Mesothelial cell of epicardium (in vitro differentiated cells): ENCODE measurements around the gene MAP3K3. TPM values are rescaled to one million over a fixed set of nuclear protein-coding genes. Genes with fewer than 3 reads are reported as not detected.

Source experiments
- DNase-seq, 2 experiments: peaks; one replicate each; pipeline ENCODE4 v3.0.0; 2021; ENCODE audit warnings: low spot score in 2 of 2; ENCODE audit not compliant: unreplicated experiment in 2 of 2
- H3K27ac Mint-ChIP-seq: 2 replicates; pipeline ENCODE4 v1.8.0; 2021; ENCODE audit warnings: mixed read lengths
- H3K27me3 Mint-ChIP-seq: 2 replicates; pipeline ENCODE4 v1.8.0; 2021; ENCODE audit warnings: low read depth, mixed read lengths
- H3K36me3 Mint-ChIP-seq: 2 replicates; pipeline ENCODE4 v1.8.0; 2021; ENCODE audit warnings: mixed read lengths
- H3K4me1 Mint-ChIP-seq: 2 replicates; pipeline ENCODE4 v1.8.0; 2021; ENCODE audit warnings: mixed read lengths
- H3K4me3 Mint-ChIP-seq: 2 replicates; pipeline ENCODE4 v1.8.0; 2021; ENCODE audit warnings: mild to moderate bottlenecking, moderate library complexity, mixed read lengths
- H3K9me3 Mint-ChIP-seq: 2 replicates; pipeline ENCODE4 v1.8.0; 2021; ENCODE audit warnings: mixed read lengths
- total RNA-seq: library from RNA; stranded (reverse); gene quantifications from 3 replicates; pipeline ENCODE4 v1.2.1, GENCODE V29; 2021
- TF ChIP-seq, protein P1 (sequence below): fragments of 200-600 bp; sonication (generic); IDR thresholded peaks from one replicate; pipeline ENCODE4 v1.5.0; 2021; ENCODE audit warnings: antibody characterized with exemption; ENCODE audit not compliant: unreplicated experiment

Gene MAP3K3
- total RNA-seq, 1 donor from 2014 or later, result 24.0 TPM

DNA sequence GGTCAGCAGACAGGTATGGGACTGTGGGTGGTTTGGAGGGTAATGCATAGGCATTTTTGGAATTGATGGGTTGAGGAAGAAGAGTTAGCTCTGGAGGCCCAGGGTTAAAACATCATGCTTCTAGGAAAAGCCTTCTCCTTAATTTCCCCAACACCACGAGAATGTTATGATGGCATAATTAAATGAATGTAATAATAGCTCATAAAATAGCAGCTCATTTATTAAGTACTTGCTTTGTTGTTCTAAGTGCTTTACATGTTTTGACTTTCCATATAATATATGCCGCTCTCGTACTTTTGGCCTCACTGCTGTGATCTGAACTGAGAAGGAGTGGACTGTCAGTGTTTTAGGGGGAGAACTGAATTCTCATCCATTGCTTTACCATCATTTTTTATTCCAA is 63.4 kb downstream of the MAP3K3 start:
- H3K27ac Mint-ChIP-seq, result no peak overlapping the region
- peaks cover 5% of the 10 kb centered on the region for H3K4me1 Mint-ChIP-seq
- H3K4me3 Mint-ChIP-seq, result no peak overlapping the region
- H3K36me3 Mint-ChIP-seq, result peaks cover 15% of the 10 kb centered on the region
- DNase-seq, result no peak
- TF ChIP-seq, protein P1, sequence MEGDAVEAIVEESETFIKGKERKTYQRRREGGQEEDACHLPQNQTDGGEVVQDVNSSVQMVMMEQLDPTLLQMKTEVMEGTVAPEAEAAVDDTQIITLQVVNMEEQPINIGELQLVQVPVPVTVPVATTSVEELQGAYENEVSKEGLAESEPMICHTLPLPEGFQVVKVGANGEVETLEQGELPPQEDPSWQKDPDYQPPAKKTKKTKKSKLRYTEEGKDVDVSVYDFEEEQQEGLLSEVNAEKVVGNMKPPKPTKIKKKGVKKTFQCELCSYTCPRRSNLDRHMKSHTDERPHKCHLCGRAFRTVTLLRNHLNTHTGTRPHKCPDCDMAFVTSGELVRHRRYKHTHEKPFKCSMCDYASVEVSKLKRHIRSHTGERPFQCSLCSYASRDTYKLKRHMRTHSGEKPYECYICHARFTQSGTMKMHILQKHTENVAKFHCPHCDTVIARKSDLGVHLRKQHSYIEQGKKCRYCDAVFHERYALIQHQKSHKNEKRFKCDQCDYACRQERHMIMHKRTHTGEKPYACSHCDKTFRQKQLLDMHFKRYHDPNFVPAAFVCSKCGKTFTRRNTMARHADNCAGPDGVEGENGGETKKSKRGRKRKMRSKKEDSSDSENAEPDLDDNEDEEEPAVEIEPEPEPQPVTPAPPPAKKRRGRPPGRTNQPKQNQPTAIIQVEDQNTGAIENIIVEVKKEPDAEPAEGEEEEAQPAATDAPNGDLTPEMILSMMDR, result no peak
- H3K27me3 Mint-ChIP-seq, result no peaks in the 10 kb centered on the region
- no peaks in the 10 kb centered on the region for H3K9me3 Mint-ChIP-seq

DNA sequence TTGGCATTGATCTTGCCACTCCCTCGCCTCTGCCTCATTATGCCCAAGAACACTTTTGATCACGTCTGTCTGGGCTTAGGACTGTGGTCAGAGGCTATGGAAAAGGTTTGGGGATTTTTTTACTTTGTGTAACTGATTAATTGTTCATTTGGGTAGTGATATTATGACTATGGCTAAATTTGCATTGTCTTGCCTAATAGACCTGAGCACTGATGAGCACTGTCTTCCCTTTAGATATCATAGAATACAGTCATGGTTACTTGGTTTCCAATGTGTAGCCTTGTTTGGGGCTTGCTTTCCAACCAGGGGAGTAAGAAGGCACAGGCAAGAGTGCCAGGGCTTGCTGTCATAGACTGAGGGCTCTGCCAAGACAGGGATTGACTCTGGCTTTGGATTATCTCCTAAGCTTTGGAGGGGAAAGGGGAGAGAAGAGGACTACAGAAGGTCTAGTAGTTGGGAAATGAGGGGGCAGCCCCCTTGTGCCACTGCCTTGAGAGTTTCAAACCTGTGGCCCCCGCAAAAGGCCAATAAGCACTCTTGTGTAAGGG is 64.0 kb downstream of the MAP3K3 start:
- H3K27ac Mint-ChIP-seq, result no peak overlapping the region
- TF ChIP-seq, protein P1, result no peak
- no peak overlapping the region for H3K4me3 Mint-ChIP-seq
- peaks cover 17% of the 10 kb centered on the region for H3K36me3 Mint-ChIP-seq
- H3K27me3 Mint-ChIP-seq, result no peaks in the 10 kb centered on the region
- no peak for DNase-seq
- no peaks in the 10 kb centered on the region for H3K4me1 Mint-ChIP-seq
- H3K9me3 Mint-ChIP-seq, result no peaks in the 10 kb centered on the region

DNA sequence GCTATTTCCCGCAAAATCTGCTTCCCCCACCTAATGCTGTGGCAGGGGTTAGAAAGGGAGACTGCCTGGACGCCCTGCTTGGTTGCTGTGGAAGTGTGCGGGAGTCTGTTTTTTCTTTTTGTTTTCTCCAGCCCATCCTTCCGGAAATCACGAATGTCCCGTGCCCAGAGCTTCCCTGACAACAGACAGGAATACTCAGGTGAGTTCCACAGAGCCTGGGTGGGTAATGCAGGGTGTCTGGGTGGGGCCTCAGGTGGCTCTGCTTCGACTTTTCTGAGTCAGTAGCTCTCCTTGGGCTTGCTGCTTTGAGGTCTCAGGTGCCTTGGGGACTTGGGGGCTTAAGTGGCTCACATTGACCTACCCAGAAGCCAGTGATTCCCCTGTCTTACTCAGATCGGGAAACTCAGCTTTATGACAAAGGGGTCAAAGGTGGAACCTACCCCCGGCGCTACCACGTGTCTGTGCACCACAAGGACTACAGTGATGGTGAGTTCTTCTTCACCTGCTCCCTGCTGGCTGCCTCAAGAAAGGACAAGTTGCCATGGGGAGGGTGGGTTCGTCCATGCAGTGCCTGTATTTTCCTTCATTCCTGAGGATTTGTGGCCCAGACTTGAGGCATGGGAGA is 66.3 kb downstream of the MAP3K3 start:
- H3K27me3 Mint-ChIP-seq, result no peaks in the 10 kb centered on the region
- H3K27ac Mint-ChIP-seq, result no peak overlapping the region
- H3K9me3 Mint-ChIP-seq, result no peaks in the 10 kb centered on the region
- no peak for DNase-seq
- TF ChIP-seq, protein P1, result no peak
- peaks cover 10% of the 10 kb centered on the region for H3K36me3 Mint-ChIP-seq
- no peaks in the 10 kb centered on the region for H3K4me1 Mint-ChIP-seq
- H3K4me3 Mint-ChIP-seq, result no peak overlapping the region

DNA sequence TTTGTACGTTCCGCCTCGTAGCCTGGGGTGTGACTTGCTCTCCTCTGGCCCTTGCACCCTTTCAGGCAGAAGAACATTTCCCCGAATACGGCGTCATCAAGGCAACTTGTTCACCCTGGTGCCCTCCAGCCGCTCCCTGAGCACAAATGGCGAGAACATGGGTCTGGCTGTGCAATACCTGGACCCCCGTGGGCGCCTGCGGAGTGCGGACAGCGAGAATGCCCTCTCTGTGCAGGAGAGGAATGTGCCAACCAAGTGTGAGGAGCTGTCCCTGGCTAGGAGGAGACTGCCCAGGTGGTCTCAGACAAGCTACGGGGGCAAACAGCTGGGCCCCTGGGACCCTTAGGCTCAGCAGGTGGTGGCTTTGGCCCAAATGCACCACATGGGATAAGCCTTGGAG is 67.3 kb downstream of the MAP3K3 start:
- Mint-ChIP-seq H3K9me3 (no peaks in the 10 kb centered on the region), H3K27ac (no peak overlapping the region), H3K4me3 (no peak overlapping the region), H3K4me1 (no peaks in the 10 kb centered on the region), H3K27me3 (no peaks in the 10 kb centered on the region), H3K36me3 (peaks cover 10% of the 10 kb centered on the region)
- TF ChIP-seq, protein P1, result no peak
- DNase-seq, result no peak

DNA sequence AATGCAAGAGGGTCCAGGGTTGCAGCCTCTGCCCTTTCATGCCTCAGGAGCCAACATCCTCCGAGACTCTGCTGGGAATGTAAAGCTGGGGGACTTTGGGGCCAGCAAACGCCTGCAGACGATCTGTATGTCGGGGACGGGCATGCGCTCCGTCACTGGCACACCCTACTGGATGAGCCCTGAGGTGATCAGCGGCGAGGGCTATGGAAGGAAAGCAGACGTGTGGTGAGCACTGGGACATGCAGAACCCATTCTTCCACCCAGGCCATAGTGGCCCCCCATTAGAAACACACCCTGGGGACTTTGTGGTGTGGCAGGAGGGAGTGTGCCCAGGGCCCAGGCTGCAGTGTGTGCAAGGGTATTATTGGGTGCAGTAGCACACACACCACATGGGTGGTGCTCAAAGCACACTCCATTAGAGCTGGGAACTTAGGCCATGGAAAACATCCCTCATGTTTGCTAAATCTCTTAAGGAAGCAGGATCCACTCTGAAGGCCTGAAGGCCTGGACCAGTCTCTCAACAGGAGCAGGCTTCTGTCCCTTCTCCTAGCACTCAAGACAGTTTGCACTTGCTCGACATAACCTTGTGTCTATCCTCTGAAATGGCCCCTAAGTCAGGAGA is 70.1 kb downstream of the MAP3K3 start:
- peaks cover 10% of the 10 kb centered on the region for H3K36me3 Mint-ChIP-seq
- TF ChIP-seq, protein P1, result no peak
- no peak overlapping the region for H3K4me3 Mint-ChIP-seq
- no peaks in the 10 kb centered on the region for H3K27me3 Mint-ChIP-seq
- H3K27ac Mint-ChIP-seq, result no peak overlapping the region
- H3K4me1 Mint-ChIP-seq, result no peaks in the 10 kb centered on the region
- no peak for DNase-seq
- no peaks in the 10 kb centered on the region for H3K9me3 Mint-ChIP-seq
